GM12878 (cell line): Measurements from ENCODE around the gene RXFP4. TPM values are rescaled to one million over a fixed set of nuclear protein-coding genes. Genes with fewer than 3 reads are reported as not detected.

Source experiments
- ATAC-seq: fragments of 200-7000 bp; cut with Tn5 transposase; 3 replicates; pipeline ENCODE4 v1.9.1; 2020; ENCODE audit warnings: mild to moderate bottlenecking, moderate library complexity
- BruUV-seq: library from RNA; stranded (reverse); fragments of 400-500 nt; replicated peaks from 2 replicates; lab custom pipeline; 2021; lab: Mats Ljungman, UMichigan
- CTCF ChIA-PET: fragments of 300-600 bp; sonication (Branson Sonifier 250); formaldehyde crosslinking; extraction: SDS; loops from one replicate; lab custom pipeline; 2021; ENCODE audit warnings: inconsistent platforms; lab: Yijun Ruan, JAX
- POLR2A ChIA-PET: fragments of 350-600 bp; formaldehyde crosslinking; extraction: SDS; loops from one replicate; lab custom pipeline; 2021; ENCODE audit warnings: inconsistent platforms; lab: Charles Lee
- RAD21 ChIA-PET: fragments of 300-600 bp; sonication (Branson Sonifier 250); formaldehyde crosslinking; loops from one replicate; lab custom pipeline; 2023; ENCODE audit warnings: antibody characterized with exemption; ENCODE audit not compliant: unreplicated experiment; lab: Charles Lee
- SMC1A ChIA-PET: fragments of 300-600 bp; sonication (Branson Sonifier 250); formaldehyde crosslinking; loops from one replicate; lab custom pipeline; 2023; ENCODE audit not compliant: unreplicated experiment, uncharacterized antibody; lab: Charles Lee
- DNase-seq: peaks from one replicate; pipeline ENCODE4 v3.0.0-alpha.2; 2011; ENCODE audit warnings: low read depth, low spot score
- FAIRE-seq: peaks from 3 replicates; lab custom pipeline; 2011; peaks lifted over from hg19 to GRCh38; lab: Jason Lieb, UNC
- H2AFZ ChIP-seq: 2 replicates; pipeline ENCODE4 v1.6.0; 2011; ENCODE audit warnings: low read depth, low read length, control low read depth; ENCODE audit not compliant: control insufficient read depth
- H3K27ac ChIP-seq: 2 replicates; pipeline ENCODE4 v1.5.1; 2011; ENCODE audit warnings: control low read depth; ENCODE audit not compliant: control insufficient read depth, insufficient read depth
- H3K27me3 ChIP-seq, 2 experiments: replicated peaks in 1 of 2; 2 replicates each; pipeline versions ENCODE4 v1.6.0 to v1.6.1; 2011; ENCODE audit warnings: low read length in 1 of 2; ENCODE audit not compliant: control insufficient read depth in 2 of 2, insufficient read depth in 2 of 2
- H3K36me3 ChIP-seq, 2 experiments: 2 replicates each; pipeline ENCODE4 v1.5.1; 2011; ENCODE audit warnings: low read length in 1 of 2; ENCODE audit not compliant: control insufficient read depth in 2 of 2, insufficient read depth in 2 of 2
- H3K4me1 ChIP-seq: 2 replicates; pipeline ENCODE4 v1.6.1; 2011; ENCODE audit warnings: mild to moderate bottlenecking, low read length, moderate library complexity, mixed read lengths; ENCODE audit not compliant: control insufficient read depth, insufficient read depth
- H3K4me2 ChIP-seq: 2 replicates; pipeline ENCODE4 v1.6.0; 2011; ENCODE audit warnings: control low read depth; ENCODE audit not compliant: control insufficient read depth, insufficient read depth
- H3K4me3 ChIP-seq: fragments of 200-600 bp; sonication (generic); 2 replicates; pipeline ENCODE4 v1.5.1; 2016
- H3K79me2 ChIP-seq: 2 replicates; pipeline ENCODE4 v1.6.0; 2011; ENCODE audit warnings: low read length; ENCODE audit not compliant: control insufficient read depth, insufficient read depth
- H3K9ac ChIP-seq: 2 replicates; pipeline ENCODE4 v1.8.0; 2011; ENCODE audit warnings: low read length, control low read depth, mixed read lengths; ENCODE audit not compliant: control insufficient read depth, insufficient read depth
- H3K9me3 ChIP-seq: replicated peaks from 3 replicates; pipeline ENCODE4 v1.5.1; 2011; ENCODE audit warnings: mild to moderate bottlenecking, low read length; ENCODE audit not compliant: control insufficient read depth, insufficient read depth
- H4K20me1 ChIP-seq: 2 replicates; pipeline ENCODE4 v1.6.0; 2011; ENCODE audit not compliant: control insufficient read depth, insufficient read depth
- DPF2 ChIP-seq: fragments of 450-650 bp; IDR thresholded peaks from 2 replicates; pipeline ENCODE4 v1.6.1; 2017; ENCODE audit warnings: mild to moderate bottlenecking
- IKZF2 ChIP-seq, 2 experiments: fragments of 450-650 bp; IDR thresholded peaks; 2 replicates each; pipeline ENCODE4 v1.6.1; 2017; ENCODE audit warnings: mild to moderate bottlenecking in 2 of 2, moderate library complexity in 2 of 2
- POU2F2 ChIP-seq: IDR thresholded peaks from 3 replicates; pipeline ENCODE4 v1.6.1; 2011; ENCODE audit warnings: low read depth, mild to moderate bottlenecking, low read length, borderline replicate concordance
- RB1 ChIP-seq: fragments of 450-650 bp; formaldehyde crosslinking; IDR thresholded peaks from 2 replicates; pipeline ENCODE4 v1.6.1; 2017; ENCODE audit warnings: mild to moderate bottlenecking, borderline replicate concordance
- TBL1XR1 ChIP-seq: IDR thresholded peaks from 2 replicates; pipeline ENCODE4 v1.6.1; 2012; ENCODE audit warnings: low read depth, low read length, improper control_type of control experiment
- WGBS: methylation state at CpG from one replicate; pipeline ENCODE4 v1.1.6; 2016; ENCODE audit warnings: low lambda C conversion rate; ENCODE audit not compliant: insufficient replicate concordance, insufficient coverage; ENCODE audit errors: missing lambda C conversion rate; 5-methylcytosine and 5-hydroxymethylcytosine counted together
- in situ Hi-C: fragments of 300-500 bp; cut with MboI; formaldehyde crosslinking; loops from 9 replicates; pipeline ENCODE4 v1.14.3; 2018; ENCODE audit warnings: mixed read lengths
- intact Hi-C: fragments of 100-400 bp; cut with micrococcal nuclease; formaldehyde crosslinking; loops from one replicate; pipeline ENCODE4 v1.14.2; 2022; ENCODE audit not compliant: unreplicated experiment
- polyA plus RNA-seq, 11 experiments: library from polyadenylated mRNA; depleted of rRNA in 4 of 11; unstranded in 6 of 11; stranded (reverse) in 5 of 11; fragments of >200 nt; fragmentation: Nextera tagmentation in 4 of 11; fragmentation: Illumina TruSeq in 1 of 11; extraction: Ambion mirVana in 4 of 11; extraction: Trizol in 1 of 11; gene quantifications; 1 replicate in 1 of 11; 2 replicates in 10 of 11; pipeline versions ENCODE4 v1.2.1 to v1.2.3, GENCODE V29; 2011 to 2016; ENCODE audit warnings: inconsistent platforms in 2 of 11, missing spikeins in 2 of 11, low read depth in 1 of 11
- total RNA-seq, 4 experiments: library from RNA; depleted of rRNA in 3 of 4; stranded (reverse); fragments of >200 nt in 3 of 4; fragmentation: Illumina TruSeq in 1 of 4; extraction: Trizol in 1 of 4; gene quantifications; 2 replicates each; pipeline versions ENCODE4 v1.2.1 to v1.2.3, GENCODE V29; 2013 to 2021
- TF ChIP-seq, protein P1 (sequence below): fragments of 450-650 bp; IDR thresholded peaks from 2 replicates; pipeline ENCODE4 v1.6.1; 2016; ENCODE audit warnings: mild to moderate bottlenecking

The RXFP4 gene
- total and polyA plus RNA-seq, 10 of the 15 experiments (the other 5 are each of a cell fraction or from before 2014, with no cell fraction given), result 0.10 to 0.40 (median 0.39) TPM; not detected in 7

DNA sequence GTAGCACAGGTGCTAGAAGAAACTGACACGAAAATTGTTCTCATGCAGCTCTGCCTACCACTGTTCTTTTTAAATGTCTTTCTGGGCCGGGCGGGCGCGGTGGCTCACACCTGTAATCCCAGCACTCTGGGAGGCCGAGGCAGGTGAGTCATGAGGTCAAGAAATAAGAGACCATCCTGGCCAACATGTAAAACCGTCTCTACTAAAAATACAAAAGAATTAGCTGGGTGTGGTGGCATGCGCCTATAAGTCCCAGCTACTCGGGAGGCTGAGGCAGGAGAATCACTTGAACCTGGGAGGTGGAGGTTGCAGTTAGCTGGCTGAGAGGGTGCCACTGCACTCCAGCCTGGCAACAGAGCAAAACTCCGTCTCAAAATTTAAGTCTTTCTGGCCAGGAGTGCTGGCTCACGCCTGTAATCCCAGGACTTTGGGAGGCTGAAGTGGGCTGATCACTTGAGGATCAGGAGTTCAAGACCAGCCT is 29.3 kb upstream of the RXFP4 start:
- FAIRE-seq, result no peak
- Histone ChIP-seq H4K20me1 (no peaks in the 10 kb centered on the region), H3K4me2 (no peak overlapping the region), H3K4me3 (peak overlapping the region; percentile 78; the same call in 1 of the 2 replicates), H3K36me3 (peaks cover 7 to 28% of the 10 kb centered on the region in 2 experiments), H3K79me2 (peaks cover 14% of the 10 kb centered on the region), H2AFZ (no peak overlapping the region), H3K9me3 (no peaks in the 10 kb centered on the region), H3K4me1 (peaks cover 3% of the 10 kb centered on the region; the same call in 1 of the 2 replicates), H3K27ac (no peak overlapping the region), H3K9ac (no peak overlapping the region), H3K27me3 (no peaks in the 10 kb centered on the region)
- DNase-seq, result no peak
- 36% methylated on average over 11 of the region's 11 CpGs for WGBS
- in situ Hi-C loops, result no loop called here
- CTCF ChIA-PET, result interaction anchor here (1.1 to 1.8 kb wide), 4 partner anchors 26 to 154 kb away, joined by 3 to 4 read pairs (median 4); partner anchors contain the start of gene UBQLN4
- POLR2A ChIA-PET, result interaction anchor here (0.5 to 3.1 kb wide), 6 partner anchors 19 to 122 kb away, joined by 3 to 12 read pairs (median 5); partner anchors contain the start of genes KHDC4 and SYT11
- SMC1A ChIA-PET, result interaction anchor here (0.9 to 2.1 kb wide), 4 partner anchors 18 to 64 kb away, joined by 3 to 7 read pairs (median 4); partner anchors contain the start of gene SYT11
- no peak for ATAC-seq
- no TSS peak for BruUV-seq
- intact Hi-C loops, result no loop called here
- RAD21 ChIA-PET, result interaction anchor here (0.6 to 1.1 kb wide), 6 partner anchors 30 to 661 kb away, joined by 3 to 4 read pairs (median 3); no protein-coding TSS in a partner anchor
- TF ChIP-seq RB1 (no peak), IKZF2 (IDR thresholded peaks at IDR 0.05) (no peak), POU2F2 (no peak), DPF2 (0 out of 2 replicates have a peak, but pooled peaks have one; percentile 25), TBL1XR1 (no peak)
- TF ChIP-seq, protein P1, sequence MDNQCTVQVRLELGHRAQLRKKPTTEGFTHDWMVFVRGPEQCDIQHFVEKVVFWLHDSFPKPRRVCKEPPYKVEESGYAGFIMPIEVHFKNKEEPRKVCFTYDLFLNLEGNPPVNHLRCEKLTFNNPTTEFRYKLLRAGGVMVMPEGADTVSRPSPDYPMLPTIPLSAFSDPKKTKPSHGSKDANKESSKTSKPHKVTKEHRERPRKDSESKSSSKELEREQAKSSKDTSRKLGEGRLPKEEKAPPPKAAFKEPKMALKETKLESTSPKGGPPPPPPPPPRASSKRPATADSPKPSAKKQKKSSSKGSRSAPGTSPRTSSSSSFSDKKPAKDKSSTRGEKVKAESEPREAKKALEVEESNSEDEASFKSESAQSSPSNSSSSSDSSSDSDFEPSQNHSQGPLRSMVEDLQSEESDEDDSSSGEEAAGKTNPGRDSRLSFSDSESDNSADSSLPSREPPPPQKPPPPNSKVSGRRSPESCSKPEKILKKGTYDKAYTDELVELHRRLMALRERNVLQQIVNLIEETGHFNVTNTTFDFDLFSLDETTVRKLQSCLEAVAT, result peak; percentile 60
